Liver (tissue), 9 donors: ENCODE results near the gene SMAD9. TPM values are rescaled to one million over a fixed set of nuclear protein-coding genes. Genes with fewer than 3 reads are reported as not detected.

Source experiments
- DNase-seq: peaks from one replicate; pipeline ENCODE4 v3.0.0-alpha.2; 2017; ENCODE audit warnings: low spot score
- H3K27ac ChIP-seq, 2 donors: one replicate each; pipeline ENCODE4 v1.7.0; 2013; ENCODE audit warnings: inconsistent platforms in 2 of 2, low read length in 2 of 2, control low read depth in 1 of 2, low read depth in 1 of 2, mild to moderate bottlenecking in 1 of 2
- H3K27me3 ChIP-seq, 4 donors: one replicate each; pipeline versions ENCODE4 v1.6.1 to v1.7.0; 2013; ENCODE audit warnings: low read length in 3 of 4, inconsistent platforms in 1 of 4, mild to moderate bottlenecking in 1 of 4, moderate library complexity in 1 of 4; ENCODE audit not compliant: control insufficient read depth in 4 of 4, insufficient read depth in 4 of 4
- H3K36me3 ChIP-seq, 4 donors: one replicate each; pipeline versions ENCODE4 v1.6.1 to v1.7.0; 2013; ENCODE audit warnings: low read length in 3 of 4, mild to moderate bottlenecking in 3 of 4, low read depth in 1 of 4, moderate library complexity in 1 of 4; ENCODE audit not compliant: control insufficient read depth in 4 of 4, insufficient read depth in 3 of 4
- H3K4me1 ChIP-seq, 4 donors: one replicate each; pipeline versions ENCODE4 v1.6.1 to v1.7.0; 2013; ENCODE audit warnings: low read length in 3 of 4, mild to moderate bottlenecking in 3 of 4, moderate library complexity in 1 of 4; ENCODE audit not compliant: control insufficient read depth in 4 of 4, insufficient read depth in 4 of 4
- H3K4me3 ChIP-seq, 3 donors: one replicate each; pipeline versions ENCODE4 v1.6.1 to v1.7.0; 2013; ENCODE audit warnings: low read length in 3 of 3, control low read depth in 1 of 3, low read depth in 1 of 3, mild to moderate bottlenecking in 1 of 3
- H3K9ac ChIP-seq, 2 donors: one replicate each; pipeline ENCODE4 v1.7.0; 2013; ENCODE audit warnings: low read length in 2 of 2, mild to moderate bottlenecking in 2 of 2, moderate library complexity in 2 of 2, control low read depth in 1 of 2, low read depth in 1 of 2
- H3K9me3 ChIP-seq, 4 donors: one replicate each; pipeline versions ENCODE4 v1.6.1 to v1.7.0; 2013; ENCODE audit warnings: low read length in 3 of 4; ENCODE audit not compliant: control insufficient read depth in 4 of 4
- CTCF ChIP-seq: fragments of 150-350 bp; IDR thresholded peaks from 2 replicates; pipeline ENCODE4 v1.5.1; 2017; ENCODE audit warnings: improper control_type of control experiment, low read depth, low read length; ENCODE audit not compliant: missing input control
- EGR1 ChIP-seq, 2 donors: IDR thresholded peaks; 2 replicates each; pipeline ENCODE4 v1.6.1; 2016 to 2018; ENCODE audit warnings: antibody characterized with exemption in 2 of 2, low read depth in 2 of 2
- FOXA1 ChIP-seq: IDR thresholded peaks from 2 replicates; pipeline ENCODE4 v1.6.1; 2016; ENCODE audit warnings: antibody characterized with exemption
- FOXA2 ChIP-seq: IDR thresholded peaks from 2 replicates; pipeline ENCODE4 v1.6.1; 2016; ENCODE audit warnings: antibody characterized with exemption
- HNF4A ChIP-seq, 2 donors: conservative IDR thresholded peaks; 2 replicates each; pipeline ENCODE4 v1.6.1; 2016; ENCODE audit warnings: antibody characterized with exemption in 2 of 2, mild to moderate bottlenecking in 2 of 2
- HNF4G ChIP-seq: IDR thresholded peaks from 2 replicates; pipeline ENCODE4 v1.6.1; 2016; ENCODE audit warnings: antibody characterized with exemption
- JUND ChIP-seq, 2 donors: IDR thresholded peaks; 2 replicates each; pipeline ENCODE4 v1.6.1; 2016; ENCODE audit warnings: antibody characterized with exemption in 2 of 2
- MAX ChIP-seq: IDR thresholded peaks from 2 replicates; pipeline ENCODE4 v1.6.1; 2016; ENCODE audit warnings: antibody characterized with exemption
- NR2F2 ChIP-seq: IDR thresholded peaks from 2 replicates; pipeline ENCODE4 v1.6.1; 2016; ENCODE audit warnings: antibody characterized with exemption
- RAD21 ChIP-seq, 2 donors: IDR thresholded peaks; 2 replicates each; pipeline ENCODE4 v1.6.1; 2016; ENCODE audit warnings: antibody characterized with exemption in 2 of 2, mild to moderate bottlenecking in 2 of 2
- REST ChIP-seq: IDR thresholded peaks from 2 replicates; pipeline ENCODE4 v1.6.1; 2016; ENCODE audit warnings: antibody characterized with exemption, mild to moderate bottlenecking
- RXRA ChIP-seq, 2 donors: IDR thresholded peaks; 2 replicates each; pipeline ENCODE4 v1.6.1; 2017 to 2018; ENCODE audit warnings: antibody characterized with exemption in 2 of 2, mild to moderate bottlenecking in 1 of 2
- SP1 ChIP-seq: IDR thresholded peaks from 2 replicates; pipeline ENCODE4 v1.6.1; 2018; ENCODE audit warnings: antibody characterized with exemption, mild to moderate bottlenecking
- TAF1 ChIP-seq: conservative IDR thresholded peaks from 2 replicates; pipeline ENCODE4 v1.6.1; 2016; ENCODE audit warnings: antibody characterized with exemption, mild to moderate bottlenecking
- YY1 ChIP-seq: IDR thresholded peaks from 2 replicates; pipeline ENCODE4 v1.6.1; 2016; ENCODE audit warnings: antibody characterized with exemption, mild to moderate bottlenecking
- ZBTB33 ChIP-seq: IDR thresholded peaks from 2 replicates; pipeline ENCODE4 v1.6.1; 2016; ENCODE audit warnings: antibody characterized with exemption
- WGBS: extraction: QIAGEN DNeasy Blood & Tissue Kit; methylation state at CpG from one replicate; pipeline ENCODE4 v1.1.7; 2013; 5-methylcytosine and 5-hydroxymethylcytosine counted together
- polyA plus RNA-seq, 2 donors: library from polyadenylated mRNA; stranded (reverse) in 1 of 2; unstranded in 1 of 2; fragments of 200-250 nt in 1 of 2; fragments of >200 nt in 1 of 2; fragmentation: Nextera tagmentation in 1 of 2; extraction: Ambion mirVana in 1 of 2; gene quantifications; one replicate each; pipeline versions ENCODE4 v1.2.1 to v1.2.3, GENCODE V29; 2013 to 2015
- total RNA-seq, 2 donors: library from RNA; depleted of rRNA; stranded (reverse); fragments of >200 nt; gene quantifications; one replicate each; pipeline ENCODE4 v1.2.3, GENCODE V29; 2014
- donor health status: healthy.
- donor health status: healthy.
- donor health status: healthy.
- donor health status: healthy.
- donor health status: healthy.

SMAD9 gene
- total and polyA plus RNA-seq, 4 donors = 0.51 to 1.3 (median 0.95) TPM

GRCh38 chr13:36806102-36806501 lies 113.9 kb downstream of the SMAD9 start:
- Histone ChIP-seq H3K9ac (no peak overlapping the region), H3K36me3 (no peaks in the 10 kb centered on the region), H3K27ac (no peak overlapping the region), H3K4me3 (no peak overlapping the region), H3K9me3 (no peaks in the 10 kb centered on the region), H3K4me1 (no peaks in the 10 kb centered on the region), H3K27me3 (no peaks in the 10 kb centered on the region)
- DNase-seq = no peak
- TF ChIP-seq HNF4G (no peak), NR2F2 (no peak), MAX (no peak), RXRA (IDR thresholded peaks at IDR 0.05) (no peak), RAD21 (IDR thresholded peaks at IDR 0.05) (no peak), ZBTB33 (no peak), CTCF (no peak), FOXA2 (no peak), YY1 (no peak), SP1 (no peak), HNF4A (conservative IDR thresholded peaks at IDR 0.05) (no peak), REST (no peak), TAF1 (no peak), EGR1 (IDR thresholded peaks at IDR 0.05; ENCODE audit: low read depth in 2 of 2) (no peak), JUND (IDR thresholded peaks at IDR 0.05) (no peak)
- 93% methylated on average over 2 of the region's 2 CpGs for WGBS

- Histone ChIP-seq H3K27ac (no peak overlapping the region), H3K36me3 (no peaks in the 10 kb centered on the region), H3K4me3 (no peak overlapping the region), H3K4me1 (no peaks in the 10 kb centered on the region), H3K9ac (no peak overlapping the region), H3K27me3 (no peaks in the 10 kb centered on the region), H3K9me3 (no peaks in the 10 kb centered on the region)
- WGBS = 81% methylated on average over 6 of the region's 6 CpGs
- DNase-seq = no peak
- no peak for TF ChIP-seq FOXA1
- no peak for TF ChIP-seq NR2F2
- no peak for TF ChIP-seq HNF4A (conservative IDR thresholded peaks at IDR 0.05)
Measured at GRCh38 chr13:36804588-36804987, 115.5 kb downstream of the SMAD9 start.
